HepG2 (cell line): Measurements from ENCODE around the gene MCM3. TPM values are rescaled to one million over a fixed set of nuclear protein-coding genes. Genes with fewer than 3 reads are reported as not detected.

Experiments used
- GLI4 ChIP-seq: sonication (generic); formaldehyde crosslinking; IDR thresholded peaks from 2 replicates; pipeline ENCODE4 v1.5.1; 2020; ENCODE audit warnings: missing genetic modification reagents, mild to moderate bottlenecking, moderate library complexity, borderline replicate concordance
- HES4 ChIP-seq: sonication (generic); formaldehyde crosslinking; IDR thresholded peaks from 2 replicates; pipeline ENCODE4 v1.9.0; 2021; ENCODE audit warnings: mild to moderate bottlenecking, missing genetic modification reagents, borderline replicate concordance
- NCOR1 ChIP-seq: fragments of 200-600 bp; sonication (generic); IDR thresholded peaks from 2 replicates; pipeline ENCODE4 v1.7.0; 2017; ENCODE audit warnings: antibody characterized with exemption, low read length, borderline replicate concordance
- RCOR2 ChIP-seq: IDR thresholded peaks from 2 replicates; pipeline ENCODE4 v1.6.1; 2016; ENCODE audit warnings: missing biosample characterization, missing genetic modification reagents
- RORA ChIP-seq: sonication (generic); formaldehyde crosslinking; IDR thresholded peaks from 2 replicates; pipeline ENCODE4 v1.5.0; 2020; ENCODE audit warnings: mild to moderate bottlenecking, missing genetic modification reagents, moderate library complexity
- STAG1 ChIP-seq: sonication (generic); formaldehyde crosslinking; IDR thresholded peaks from 2 replicates; pipeline ENCODE4 v1.4.0; 2020; ENCODE audit warnings: missing genetic modification reagents
- TBP ChIP-seq: sonication (generic); formaldehyde crosslinking; IDR thresholded peaks from 2 replicates; pipeline ENCODE4 v1.5.0; 2020; ENCODE audit warnings: missing genetic modification reagents
- YEATS2 ChIP-seq: sonication (generic); formaldehyde crosslinking; IDR thresholded peaks from 2 replicates; pipeline ENCODE4 v1.4.0; 2020; ENCODE audit warnings: missing genetic modification reagents, borderline replicate concordance
- ZBTB38 ChIP-seq: sonication (generic); formaldehyde crosslinking; IDR thresholded peaks from 2 replicates; pipeline ENCODE4 v1.5.1; 2020; ENCODE audit warnings: mild to moderate bottlenecking, missing genetic modification reagents
- ZKSCAN8 ChIP-seq: IDR thresholded peaks from 2 replicates; pipeline ENCODE4 v1.6.1; 2016; ENCODE audit warnings: borderline replicate concordance, missing genetic modification reagents, missing compliant biosample characterization
- ZNF180 ChIP-seq: sonication (generic); formaldehyde crosslinking; IDR thresholded peaks from 2 replicates; pipeline ENCODE4 v1.4.0; 2020; ENCODE audit warnings: low read depth, missing genetic modification reagents, borderline replicate concordance
- ZNF335 ChIP-seq: sonication (generic); formaldehyde crosslinking; IDR thresholded peaks from 2 replicates; pipeline ENCODE4 v1.4.0; 2020; ENCODE audit warnings: missing genetic modification reagents
- ZNF546 ChIP-seq: sonication (generic); formaldehyde crosslinking; conservative IDR thresholded peaks from 2 replicates; pipeline ENCODE4 v1.8.1; 2023; ENCODE audit warnings: mild to moderate bottlenecking, missing genetic modification reagents
- ZNF556 ChIP-seq: sonication (generic); formaldehyde crosslinking; IDR thresholded peaks from 2 replicates; pipeline ENCODE4 v1.4.0; 2020; ENCODE audit warnings: mild to moderate bottlenecking, missing genetic modification reagents, borderline replicate concordance
- polyA plus RNA-seq, 8 experiments: library from polyadenylated mRNA; depleted of rRNA in 3 of 8; stranded (reverse) in 7 of 8; unstranded in 1 of 8; fragments of >200 nt; fragmentation: Illumina TruSeq in 4 of 8; extraction: Trizol in 4 of 8; gene quantifications; 2 replicates each; pipeline versions ENCODE4 v1.2.1 to v1.2.3, GENCODE V29; 2011 to 2016; ENCODE audit warnings: low read depth in 4 of 8, missing spikeins in 1 of 8, mixed read lengths in 1 of 8; ENCODE audit not compliant: insufficient read depth in 1 of 8
- total RNA-seq, 5 experiments: library from RNA; depleted of rRNA; stranded (reverse); fragments of >200 nt; fragmentation: Illumina TruSeq; extraction: Trizol; gene quantifications; 2 replicates each; pipeline ENCODE4 v1.2.3, GENCODE V29; 2016; ENCODE audit warnings: low read depth in 1 of 5
- TF ChIP-seq, protein P1 (sequence below): IDR thresholded peaks from 2 replicates; pipeline ENCODE4 v1.6.1; 2016; ENCODE audit warnings: low read depth, missing genetic modification reagents, missing compliant biosample characterization
- TF ChIP-seq, protein P2 (sequence below): sonication (generic); formaldehyde crosslinking; IDR thresholded peaks from 2 replicates; pipeline ENCODE4 v1.4.0; 2020; ENCODE audit warnings: missing genetic modification reagents, borderline replicate concordance
- TF ChIP-seq, protein P3 (sequence below): IDR thresholded peaks from 2 replicates; pipeline ENCODE4 v1.6.1; 2016
- TF ChIP-seq, protein P4 (sequence below): sonication (generic); formaldehyde crosslinking; IDR thresholded peaks from 2 replicates; pipeline ENCODE4 v1.5.0; 2020; ENCODE audit warnings: mild to moderate bottlenecking, missing genetic modification reagents
- TF ChIP-seq, protein P5 (sequence below): IDR thresholded peaks from 2 replicates; pipeline ENCODE4 v1.6.1; 2016; ENCODE audit warnings: missing genetic modification reagents, missing compliant biosample characterization
- TF ChIP-seq, protein P6 (sequence below): sonication (generic); formaldehyde crosslinking; IDR thresholded peaks from 2 replicates; pipeline ENCODE4 v1.4.0; 2020; ENCODE audit warnings: missing genetic modification reagents

MCM3 gene
- total and polyA plus RNA-seq, 2 of the 13 experiments (the other 11 are each of a cell fraction or from before 2014, with no cell fraction given): 164 to 288 TPM

DNA sequence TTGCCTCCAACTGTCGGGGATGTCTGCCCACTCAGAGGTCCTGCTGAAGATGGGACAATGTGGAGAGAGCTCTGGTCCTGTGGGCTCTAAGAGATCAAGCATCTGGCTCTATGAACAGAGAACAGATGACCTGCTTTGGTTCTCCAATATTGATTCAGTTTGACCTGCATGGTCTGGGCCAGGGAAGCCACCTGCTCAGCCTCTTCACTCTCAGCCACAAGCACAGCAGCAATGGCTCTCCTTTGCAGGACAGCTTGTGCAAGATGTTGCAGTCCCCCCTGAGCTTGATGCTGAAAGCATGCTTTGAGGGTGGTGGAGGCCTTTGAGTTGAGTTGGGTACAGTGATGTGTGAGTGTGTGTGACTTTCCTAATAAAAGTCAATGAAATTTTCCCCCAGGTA lies 18.6 kb upstream of the MCM3 start (continued):
- TF ChIP-seq, protein P1, sequence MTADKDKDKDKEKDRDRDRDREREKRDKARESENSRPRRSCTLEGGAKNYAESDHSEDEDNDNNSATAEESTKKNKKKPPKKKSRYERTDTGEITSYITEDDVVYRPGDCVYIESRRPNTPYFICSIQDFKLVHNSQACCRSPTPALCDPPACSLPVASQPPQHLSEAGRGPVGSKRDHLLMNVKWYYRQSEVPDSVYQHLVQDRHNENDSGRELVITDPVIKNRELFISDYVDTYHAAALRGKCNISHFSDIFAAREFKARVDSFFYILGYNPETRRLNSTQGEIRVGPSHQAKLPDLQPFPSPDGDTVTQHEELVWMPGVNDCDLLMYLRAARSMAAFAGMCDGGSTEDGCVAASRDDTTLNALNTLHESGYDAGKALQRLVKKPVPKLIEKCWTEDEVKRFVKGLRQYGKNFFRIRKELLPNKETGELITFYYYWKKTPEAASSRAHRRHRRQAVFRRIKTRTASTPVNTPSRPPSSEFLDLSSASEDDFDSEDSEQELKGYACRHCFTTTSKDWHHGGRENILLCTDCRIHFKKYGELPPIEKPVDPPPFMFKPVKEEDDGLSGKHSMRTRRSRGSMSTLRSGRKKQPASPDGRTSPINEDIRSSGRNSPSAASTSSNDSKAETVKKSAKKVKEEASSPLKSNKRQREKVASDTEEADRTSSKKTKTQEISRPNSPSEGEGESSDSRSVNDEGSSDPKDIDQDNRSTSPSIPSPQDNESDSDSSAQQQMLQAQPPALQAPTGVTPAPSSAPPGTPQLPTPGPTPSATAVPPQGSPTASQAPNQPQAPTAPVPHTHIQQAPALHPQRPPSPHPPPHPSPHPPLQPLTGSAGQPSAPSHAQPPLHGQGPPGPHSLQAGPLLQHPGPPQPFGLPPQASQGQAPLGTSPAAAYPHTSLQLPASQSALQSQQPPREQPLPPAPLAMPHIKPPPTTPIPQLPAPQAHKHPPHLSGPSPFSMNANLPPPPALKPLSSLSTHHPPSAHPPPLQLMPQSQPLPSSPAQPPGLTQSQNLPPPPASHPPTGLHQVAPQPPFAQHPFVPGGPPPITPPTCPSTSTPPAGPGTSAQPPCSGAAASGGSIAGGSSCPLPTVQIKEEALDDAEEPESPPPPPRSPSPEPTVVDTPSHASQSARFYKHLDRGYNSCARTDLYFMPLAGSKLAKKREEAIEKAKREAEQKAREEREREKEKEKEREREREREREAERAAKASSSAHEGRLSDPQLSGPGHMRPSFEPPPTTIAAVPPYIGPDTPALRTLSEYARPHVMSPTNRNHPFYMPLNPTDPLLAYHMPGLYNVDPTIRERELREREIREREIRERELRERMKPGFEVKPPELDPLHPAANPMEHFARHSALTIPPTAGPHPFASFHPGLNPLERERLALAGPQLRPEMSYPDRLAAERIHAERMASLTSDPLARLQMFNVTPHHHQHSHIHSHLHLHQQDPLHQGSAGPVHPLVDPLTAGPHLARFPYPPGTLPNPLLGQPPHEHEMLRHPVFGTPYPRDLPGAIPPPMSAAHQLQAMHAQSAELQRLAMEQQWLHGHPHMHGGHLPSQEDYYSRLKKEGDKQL (CRISPR knock-in tag): no peak
- TF ChIP-seq STAG1 (CRISPR knock-in tag): no peak
- no peak for TF ChIP-seq ZNF335 (CRISPR knock-in tag)
- no peak for TF ChIP-seq RCOR2
- TF ChIP-seq ZNF556 (CRISPR knock-in tag): 0 out of 2 replicates have a peak, but pooled peaks have one; percentile 31
- no peak for TF ChIP-seq NCOR1
- no peak for TF ChIP-seq YEATS2 (CRISPR knock-in tag)
- no peak for TF ChIP-seq HES4 (CRISPR knock-in tag)
- no peak for TF ChIP-seq ZNF180 (CRISPR knock-in tag)
- 0 out of 2 replicates have a peak, but pooled peaks have one; percentile 67 for TF ChIP-seq GLI4
- TF ChIP-seq, protein P2, sequence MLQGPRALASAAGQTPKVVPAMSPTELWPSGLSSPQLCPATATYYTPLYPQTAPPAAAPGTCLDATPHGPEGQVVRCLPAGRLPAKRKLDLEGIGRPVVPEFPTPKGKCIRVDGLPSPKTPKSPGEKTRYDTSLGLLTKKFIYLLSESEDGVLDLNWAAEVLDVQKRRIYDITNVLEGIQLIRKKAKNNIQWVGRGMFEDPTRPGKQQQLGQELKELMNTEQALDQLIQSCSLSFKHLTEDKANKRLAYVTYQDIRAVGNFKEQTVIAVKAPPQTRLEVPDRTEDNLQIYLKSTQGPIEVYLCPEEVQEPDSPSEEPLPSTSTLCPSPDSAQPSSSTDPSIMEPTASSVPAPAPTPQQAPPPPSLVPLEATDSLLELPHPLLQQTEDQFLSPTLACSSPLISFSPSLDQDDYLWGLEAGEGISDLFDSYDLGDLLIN (CRISPR knock-in tag): no peak
- TF ChIP-seq ZKSCAN8 (CRISPR knock-in tag): 0 out of 2 replicates have a peak, but pooled peaks have one; percentile 1
- TF ChIP-seq RORA (CRISPR knock-in tag): no peak
- TF ChIP-seq, protein P3, sequence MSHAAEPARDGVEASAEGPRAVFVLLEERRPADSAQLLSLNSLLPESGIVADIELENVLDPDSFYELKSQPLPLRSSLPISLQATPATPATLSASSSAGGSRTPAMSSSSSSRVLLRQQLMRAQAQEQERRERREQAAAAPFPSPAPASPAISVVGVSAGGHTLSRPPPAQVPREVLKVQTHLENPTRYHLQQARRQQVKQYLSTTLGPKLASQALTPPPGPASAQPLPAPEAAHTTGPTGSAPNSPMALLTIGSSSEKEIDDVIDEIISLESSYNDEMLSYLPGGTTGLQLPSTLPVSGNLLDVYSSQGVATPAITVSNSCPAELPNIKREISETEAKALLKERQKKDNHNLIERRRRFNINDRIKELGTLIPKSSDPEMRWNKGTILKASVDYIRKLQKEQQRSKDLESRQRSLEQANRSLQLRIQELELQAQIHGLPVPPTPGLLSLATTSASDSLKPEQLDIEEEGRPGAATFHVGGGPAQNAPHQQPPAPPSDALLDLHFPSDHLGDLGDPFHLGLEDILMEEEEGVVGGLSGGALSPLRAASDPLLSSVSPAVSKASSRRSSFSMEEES: no peak
- TF ChIP-seq ZBTB38 (CRISPR knock-in tag): 0 out of 2 replicates have a peak, but pooled peaks have one; percentile 44
- TF ChIP-seq, protein P4, sequence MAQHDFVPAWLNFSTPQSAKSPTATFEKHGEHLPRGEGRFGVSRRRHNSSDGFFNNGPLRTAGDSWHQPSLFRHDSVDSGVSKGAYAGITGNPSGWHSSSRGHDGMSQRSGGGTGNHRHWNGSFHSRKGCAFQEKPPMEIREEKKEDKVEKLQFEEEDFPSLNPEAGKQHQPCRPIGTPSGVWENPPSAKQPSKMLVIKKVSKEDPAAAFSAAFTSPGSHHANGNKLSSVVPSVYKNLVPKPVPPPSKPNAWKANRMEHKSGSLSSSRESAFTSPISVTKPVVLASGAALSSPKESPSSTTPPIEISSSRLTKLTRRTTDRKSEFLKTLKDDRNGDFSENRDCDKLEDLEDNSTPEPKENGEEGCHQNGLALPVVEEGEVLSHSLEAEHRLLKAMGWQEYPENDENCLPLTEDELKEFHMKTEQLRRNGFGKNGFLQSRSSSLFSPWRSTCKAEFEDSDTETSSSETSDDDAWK: no peak
- TF ChIP-seq, protein P5, sequence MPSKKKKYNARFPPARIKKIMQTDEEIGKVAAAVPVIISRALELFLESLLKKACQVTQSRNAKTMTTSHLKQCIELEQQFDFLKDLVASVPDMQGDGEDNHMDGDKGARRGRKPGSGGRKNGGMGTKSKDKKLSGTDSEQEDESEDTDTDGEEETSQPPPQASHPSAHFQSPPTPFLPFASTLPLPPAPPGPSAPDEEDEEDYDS (CRISPR knock-in tag): no peak
- TF ChIP-seq TBP (CRISPR knock-in tag): no peak
- TF ChIP-seq, protein P6, sequence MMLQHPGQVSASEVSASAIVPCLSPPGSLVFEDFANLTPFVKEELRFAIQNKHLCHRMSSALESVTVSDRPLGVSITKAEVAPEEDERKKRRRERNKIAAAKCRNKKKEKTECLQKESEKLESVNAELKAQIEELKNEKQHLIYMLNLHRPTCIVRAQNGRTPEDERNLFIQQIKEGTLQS (CRISPR knock-in tag): no peak
- no peak for TF ChIP-seq ZNF546 (CRISPR knock-in tag)
